HG03457 (cell line): ENCODE measurements around the gene OLFM1.
"Not testable (repeated sequence)": the region's sequence is repeated elsewhere in the genome, so short reads cannot be mapped to it uniquely, and the experiment has no call there.

Source experiments
- ATAC-seq: cut with Tn5 transposase; IDR thresholded peaks from one replicate; pipeline ENCODE4 v1.9.1; 2021; ENCODE audit warnings: moderate number of reproducible peaks; ENCODE audit not compliant: unreplicated experiment

OLFM1 gene

DNA sequence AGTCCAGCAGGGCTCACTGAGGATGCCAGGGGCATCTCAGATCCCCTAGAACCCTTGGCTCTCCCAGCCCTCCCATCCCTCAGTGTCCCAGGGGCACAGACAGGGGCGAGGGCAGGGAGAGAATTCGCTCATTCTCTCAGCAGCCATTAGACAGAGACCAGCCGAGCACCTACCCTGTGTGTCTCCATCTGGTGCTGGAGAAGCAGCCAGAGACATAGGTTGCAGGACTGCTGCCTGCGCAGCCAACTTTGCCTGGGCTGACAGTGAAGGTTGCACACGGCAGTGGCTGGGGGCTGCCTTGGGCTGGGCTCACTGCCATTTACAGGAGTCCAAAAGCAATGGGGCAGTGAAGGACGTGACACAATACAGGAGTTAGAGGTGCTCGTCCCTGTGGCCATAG is 60.9 kb downstream of the OLFM1 start:
- no peak for ATAC-seq

DNA sequence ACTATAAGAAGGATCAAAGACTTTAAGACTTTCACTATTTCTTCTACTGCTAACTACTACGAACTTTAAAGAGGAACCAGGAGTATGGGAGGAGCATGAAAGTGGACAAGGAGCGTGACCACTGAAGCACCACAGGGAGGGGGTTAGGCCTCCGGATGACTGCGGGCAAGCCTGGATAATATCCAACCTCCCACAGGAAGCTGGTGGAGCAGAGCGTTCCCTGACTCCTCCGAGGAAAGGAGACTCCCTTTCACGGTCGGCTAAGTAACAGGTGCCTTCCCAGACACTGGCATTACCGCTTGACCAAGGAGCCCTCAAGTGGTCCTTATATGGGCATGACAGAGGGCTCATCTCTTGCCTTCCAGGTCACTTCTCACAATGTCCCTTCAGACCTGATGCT is 62.4 kb downstream of the OLFM1 start:
- ATAC-seq: not testable (repeated sequence)

DNA sequence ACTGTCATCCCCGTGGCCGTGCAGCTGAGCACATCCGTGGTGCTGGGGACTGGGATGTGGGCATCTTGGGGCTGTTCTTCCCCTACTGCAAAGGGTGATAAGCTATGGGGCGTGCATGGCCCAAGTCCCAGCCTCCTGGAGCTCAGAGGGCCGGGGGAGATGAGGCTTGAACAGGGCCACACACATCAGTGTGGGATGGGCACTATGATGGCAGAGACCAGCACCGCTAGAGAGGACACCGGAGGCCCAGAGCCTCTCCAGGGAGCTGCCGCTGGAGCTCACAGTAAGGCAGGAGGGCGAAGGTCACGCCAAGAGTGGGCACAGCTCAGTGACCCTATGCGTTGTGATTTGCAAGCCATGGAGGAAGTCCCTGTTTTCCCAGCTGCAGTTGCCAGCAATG is 63.5 kb downstream of the OLFM1 start:
- no peak for ATAC-seq

DNA sequence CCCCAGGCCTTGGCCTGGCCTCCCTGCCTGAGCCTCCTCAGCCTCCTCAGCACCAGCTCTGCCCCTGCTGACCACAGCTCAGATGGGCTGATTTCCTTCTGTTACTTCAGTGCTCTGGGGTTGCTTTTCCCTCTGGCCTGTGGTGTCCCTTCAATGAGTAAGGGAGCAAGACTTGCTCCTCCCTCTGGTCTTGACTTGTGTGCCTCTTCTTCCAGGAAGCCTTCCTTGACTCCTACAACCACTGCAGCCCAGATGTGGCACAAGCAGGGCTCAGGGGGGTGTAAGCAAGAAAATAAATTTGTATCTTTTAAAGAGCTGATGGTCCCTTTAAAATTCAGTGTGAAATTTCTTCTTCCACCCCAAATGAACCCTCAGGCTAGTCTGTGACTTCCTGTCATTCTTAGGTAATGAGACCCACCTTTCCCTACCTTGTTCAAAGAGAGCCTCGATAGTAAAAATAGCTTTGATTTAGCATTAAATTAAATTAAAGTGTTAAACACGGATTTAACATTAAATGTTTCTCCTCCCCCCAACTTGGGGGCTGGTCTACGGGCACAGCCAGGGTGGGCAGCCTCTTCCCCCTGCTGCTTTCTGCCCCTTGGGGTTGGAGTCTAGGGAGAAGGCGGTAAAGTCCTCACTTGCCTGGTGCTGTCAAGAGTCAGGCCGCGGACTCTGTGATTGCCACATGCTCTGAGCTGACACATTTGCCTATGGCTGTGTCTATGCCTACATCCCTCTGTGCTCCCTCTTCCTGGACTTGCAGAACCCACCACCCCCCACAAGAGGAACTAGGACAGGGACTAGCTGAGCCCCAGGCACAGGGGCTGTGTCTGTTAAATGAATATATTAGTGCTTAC is 64.5 kb downstream of the OLFM1 start:
- ATAC-seq: no peak

DNA sequence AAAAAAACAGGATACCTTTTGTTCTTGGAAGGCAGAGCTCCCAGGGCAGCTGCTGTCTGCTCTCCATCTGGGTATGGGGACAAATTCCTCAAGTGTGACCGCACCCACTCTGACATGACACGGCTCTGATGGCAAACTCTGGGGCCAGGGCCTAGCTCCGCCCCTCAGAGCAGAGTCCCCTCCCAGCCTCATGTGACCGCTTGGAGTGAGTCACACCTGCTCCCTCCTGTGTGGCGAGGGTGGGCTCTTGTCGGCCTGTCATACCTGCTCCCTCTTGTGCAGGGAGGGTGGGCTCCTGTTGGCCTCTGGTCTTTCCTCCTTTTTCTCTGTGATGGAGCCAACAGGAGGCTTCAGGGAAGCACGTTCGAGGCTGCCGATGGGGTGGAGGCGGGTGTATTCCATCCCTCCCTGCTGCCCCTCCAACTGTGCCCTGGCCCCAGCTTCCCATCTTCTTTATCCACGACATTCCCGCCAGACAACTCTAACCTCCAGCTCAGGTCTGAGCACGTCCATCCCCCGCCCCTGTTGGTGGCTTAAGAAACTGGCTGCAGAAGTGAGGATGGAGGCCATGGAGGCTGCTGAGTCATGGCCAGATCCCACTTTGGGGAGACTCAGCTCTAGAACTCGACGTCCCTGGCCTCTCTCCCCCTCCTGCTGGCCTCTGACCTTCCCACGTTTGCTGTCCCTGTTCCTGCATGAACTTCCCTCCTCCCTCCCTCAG is 65.3 kb downstream of the OLFM1 start:
- ATAC-seq: no peak

DNA sequence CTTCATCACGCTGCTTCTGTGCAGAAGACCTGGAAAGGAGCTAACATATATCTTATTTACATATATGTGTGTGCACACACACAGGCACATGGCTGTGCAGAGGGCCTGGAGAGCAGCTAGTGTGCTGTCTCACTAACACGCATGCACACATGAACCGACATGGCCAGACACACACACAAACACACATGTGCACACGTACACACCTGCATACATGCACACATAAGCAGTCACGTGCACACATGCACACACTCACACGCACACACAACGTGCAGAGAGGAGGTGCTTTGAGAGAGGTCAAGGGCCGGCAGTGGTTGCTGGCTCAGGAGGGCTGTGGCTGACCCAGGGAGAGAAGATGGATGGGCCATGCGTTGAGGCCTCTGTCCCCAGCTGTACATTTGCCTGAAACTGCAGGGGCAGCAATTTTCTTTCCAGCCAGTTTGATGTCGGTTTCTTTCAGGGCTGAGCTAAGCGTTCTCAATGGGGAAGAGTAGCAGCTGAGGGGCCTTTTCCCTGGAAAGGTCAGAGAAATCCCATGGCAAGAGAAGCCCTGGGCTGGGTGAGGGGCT is 66.7 kb downstream of the OLFM1 start:
- ATAC-seq: no peak

DNA sequence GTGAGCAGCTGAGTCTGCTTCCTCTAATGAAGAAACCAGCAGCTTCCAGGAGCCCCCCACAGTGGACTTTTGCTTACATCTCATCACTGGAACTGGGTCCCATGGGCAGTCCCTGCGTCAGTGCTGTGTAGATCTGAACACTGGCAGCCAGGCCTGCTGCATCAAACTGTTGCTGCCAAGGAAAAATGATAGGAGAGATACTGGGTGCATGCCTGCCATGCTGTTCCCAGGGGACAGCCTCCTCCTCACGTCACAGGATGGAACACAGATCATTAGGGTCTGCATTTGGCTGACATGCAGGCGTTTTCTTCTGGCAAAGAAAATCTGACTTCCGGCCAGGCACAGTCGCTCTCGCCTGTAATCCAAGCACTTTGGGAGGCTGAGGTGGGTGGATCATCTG is 67.9 kb downstream of the OLFM1 start:
- ATAC-seq: no peak

DNA sequence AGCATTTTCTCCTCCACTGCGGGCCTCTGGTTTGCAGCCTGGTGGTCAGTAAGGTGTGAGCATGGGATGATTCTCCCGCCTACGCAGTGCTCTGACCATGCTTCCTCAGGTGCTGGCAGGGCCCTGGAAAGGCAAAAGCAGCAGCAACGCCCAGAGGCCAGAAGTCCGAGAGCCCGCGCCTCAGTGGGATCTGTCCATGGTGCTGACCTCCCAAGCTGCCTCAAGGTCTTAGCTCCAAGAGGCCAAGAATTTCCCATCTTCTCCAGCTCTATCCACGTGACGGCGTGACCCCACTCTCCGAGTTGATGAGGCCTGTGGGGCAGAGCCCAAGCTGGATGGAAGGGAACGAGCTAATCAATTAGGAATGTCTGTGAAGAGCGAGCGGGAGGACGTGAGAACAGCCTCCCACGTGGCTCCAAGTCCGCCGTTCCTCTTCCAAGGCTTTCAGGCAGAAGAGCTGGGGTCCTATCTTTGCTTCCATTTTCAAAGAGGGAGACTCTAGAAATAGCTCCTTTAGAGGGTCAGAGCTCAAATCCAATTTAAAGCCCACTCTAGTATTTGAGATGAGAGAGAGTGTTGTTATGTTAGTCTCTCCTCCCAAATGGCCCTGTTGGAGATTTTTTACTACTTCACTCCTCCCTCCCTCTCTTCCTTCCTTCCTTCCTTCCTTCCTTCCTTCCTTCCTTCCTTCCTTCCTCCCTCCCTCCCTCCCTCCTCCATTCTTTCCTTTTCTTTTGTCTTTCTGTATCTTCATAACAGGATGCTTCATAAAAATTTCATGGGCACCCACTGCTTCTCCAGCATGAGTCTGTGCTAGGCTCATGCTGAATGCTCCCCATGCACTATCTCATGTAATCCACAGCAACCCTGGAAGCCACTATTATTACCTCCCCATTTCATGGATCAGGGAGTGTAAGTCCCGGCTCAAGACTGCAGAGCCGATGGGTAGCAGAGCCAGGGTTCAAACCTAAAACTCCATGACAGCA is 69.3 kb downstream of the OLFM1 start:
- ATAC-seq: no peak

DNA sequence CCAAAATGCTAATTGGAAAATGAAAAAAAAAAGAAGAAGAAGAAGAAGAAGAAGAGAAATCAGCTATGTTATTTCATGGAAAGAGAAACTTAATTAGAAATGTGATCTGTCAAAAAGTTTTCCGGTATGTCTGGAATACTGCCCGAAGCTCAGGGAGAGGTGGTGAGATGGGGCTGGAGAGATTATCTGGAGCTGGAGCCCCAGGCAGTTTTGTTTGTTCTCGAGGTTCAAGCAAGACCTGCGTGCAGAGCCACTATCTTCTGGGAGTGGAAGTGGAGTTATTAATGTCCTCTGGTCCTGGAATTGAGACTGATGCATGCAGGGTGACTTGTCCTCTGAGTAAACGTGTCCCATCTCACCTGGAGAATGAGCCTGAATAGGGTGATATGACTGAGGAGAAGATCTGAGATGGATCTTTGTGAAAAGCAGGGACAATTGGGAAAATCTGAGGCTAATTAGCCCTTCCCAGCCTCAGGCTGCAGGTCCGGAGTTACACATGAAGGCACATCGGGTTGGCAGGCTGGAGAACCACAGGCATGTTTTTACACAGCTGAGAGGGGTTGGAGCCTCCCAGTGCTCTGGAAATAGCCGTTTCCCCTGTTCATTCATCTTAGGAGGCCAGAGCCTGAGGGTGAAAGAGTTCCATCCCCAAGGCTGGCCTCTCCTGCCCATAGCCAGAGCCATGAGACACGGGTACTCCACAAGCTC is 70.5 kb downstream of the OLFM1 start:
- ATAC-seq: no peak

DNA sequence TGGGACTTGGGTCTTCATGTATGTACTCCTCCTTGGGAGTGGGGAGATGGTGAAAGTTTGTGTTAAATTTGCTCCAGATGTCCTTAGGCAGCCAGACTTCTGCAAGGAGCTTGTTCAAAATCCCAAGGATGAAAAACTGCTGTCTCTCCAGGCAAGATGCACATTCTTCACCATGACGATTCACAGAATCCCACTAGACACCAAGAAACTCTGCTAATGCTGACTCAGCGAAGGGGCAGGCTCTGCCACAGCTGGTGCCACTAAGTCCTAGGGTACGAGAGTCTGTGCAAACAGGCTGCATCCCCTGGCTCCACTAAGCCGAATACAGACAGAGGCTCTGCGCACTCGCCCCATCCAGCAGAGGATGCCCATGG is 71.1 kb downstream of the OLFM1 start:
- ATAC-seq: no peak

DNA sequence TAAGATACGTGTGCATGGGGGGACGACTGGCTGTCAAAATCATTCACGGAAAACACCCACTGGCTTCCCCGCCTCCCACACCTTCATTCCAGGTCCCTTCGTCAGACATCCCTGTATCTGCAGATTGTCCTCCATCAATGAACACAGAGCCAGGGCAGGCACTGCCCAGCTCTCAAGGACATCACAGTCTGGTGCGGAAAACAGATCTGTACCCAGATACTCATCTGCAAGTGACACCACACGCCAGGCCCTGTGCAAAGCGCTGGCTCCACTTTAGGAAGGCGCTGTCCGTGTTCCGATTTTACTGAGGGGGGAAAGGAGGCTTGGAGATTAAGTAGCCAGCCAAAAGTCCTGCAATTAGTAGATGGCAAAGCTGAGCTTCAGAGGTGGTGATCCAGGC is 72.3 kb downstream of the OLFM1 start:
- ATAC-seq: no peak

DNA sequence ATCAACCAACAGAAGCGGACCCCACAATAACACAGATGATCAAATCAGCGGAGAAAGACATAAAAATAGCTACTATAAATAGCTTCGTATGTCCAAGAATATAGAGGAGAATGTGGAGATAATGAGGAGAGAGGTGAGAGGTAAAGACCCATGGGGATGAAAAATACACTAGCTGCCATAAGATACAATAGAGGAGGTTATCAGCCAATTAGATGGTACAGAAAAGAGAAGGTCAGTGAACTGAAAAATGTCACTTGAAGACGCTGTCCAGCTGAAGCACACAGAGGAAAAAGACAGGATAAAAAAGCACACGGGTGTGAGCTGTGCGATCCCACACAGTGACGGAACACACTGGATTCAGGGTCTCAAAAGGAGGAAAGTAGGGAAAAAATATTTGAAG is 73.4 kb downstream of the OLFM1 start:
- no peak for ATAC-seq

DNA sequence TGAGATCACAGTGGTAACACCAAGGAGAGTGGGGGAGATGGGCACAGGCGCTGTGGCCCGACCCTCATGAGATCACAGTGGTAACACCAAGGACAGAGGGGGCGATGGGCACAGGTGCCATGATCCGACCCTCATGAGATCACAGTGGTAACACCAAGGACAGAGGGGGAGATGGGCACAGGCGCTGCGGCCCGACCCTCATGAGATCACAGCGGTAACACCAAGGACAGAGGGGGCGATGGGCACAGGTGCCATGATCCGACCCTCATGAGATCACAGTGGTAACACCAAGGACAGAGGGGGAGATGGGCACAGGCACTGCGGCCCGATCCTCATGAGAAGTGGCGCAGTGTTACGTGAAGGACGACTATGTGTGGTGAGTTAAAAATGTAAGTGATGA is 75.1 kb downstream of the OLFM1 start:
- ATAC-seq: not testable (repeated sequence)

DNA sequence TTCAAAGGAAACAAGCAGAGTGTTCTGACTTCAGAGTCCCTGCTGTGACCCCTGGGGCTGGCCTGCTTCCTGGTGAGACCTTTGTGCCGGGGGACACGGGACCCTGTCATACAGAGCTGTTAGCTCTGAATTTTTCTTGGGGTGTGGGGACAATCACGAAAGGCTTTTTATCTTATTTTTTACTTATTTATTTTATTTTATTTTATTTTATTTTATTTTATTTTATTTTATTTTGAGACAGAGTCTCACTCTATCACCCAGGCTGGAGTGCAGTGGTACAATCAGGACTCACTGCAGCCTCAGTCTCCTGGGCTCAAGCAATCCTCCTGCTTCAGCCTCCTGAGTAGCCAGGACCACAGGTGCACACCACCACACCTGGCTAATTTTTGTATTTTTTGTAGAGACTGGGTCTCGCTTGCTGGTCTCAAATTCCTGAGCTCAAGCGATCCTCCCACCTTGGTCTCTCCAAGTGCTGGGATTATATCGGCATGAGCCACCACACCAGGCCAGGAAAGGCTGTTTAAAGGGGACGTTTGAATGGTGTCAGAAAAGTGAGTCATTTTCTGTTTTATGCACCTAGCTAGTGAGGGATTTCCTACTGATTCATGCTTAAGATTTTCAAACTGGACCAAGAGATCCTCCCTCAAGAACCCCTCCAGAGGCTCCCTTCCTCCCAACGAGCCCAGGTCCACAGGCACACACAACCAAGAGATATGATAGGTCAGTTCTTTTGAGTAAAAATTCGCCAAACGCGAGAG is 75.7 kb downstream of the OLFM1 start:
- ATAC-seq: no peak

DNA sequence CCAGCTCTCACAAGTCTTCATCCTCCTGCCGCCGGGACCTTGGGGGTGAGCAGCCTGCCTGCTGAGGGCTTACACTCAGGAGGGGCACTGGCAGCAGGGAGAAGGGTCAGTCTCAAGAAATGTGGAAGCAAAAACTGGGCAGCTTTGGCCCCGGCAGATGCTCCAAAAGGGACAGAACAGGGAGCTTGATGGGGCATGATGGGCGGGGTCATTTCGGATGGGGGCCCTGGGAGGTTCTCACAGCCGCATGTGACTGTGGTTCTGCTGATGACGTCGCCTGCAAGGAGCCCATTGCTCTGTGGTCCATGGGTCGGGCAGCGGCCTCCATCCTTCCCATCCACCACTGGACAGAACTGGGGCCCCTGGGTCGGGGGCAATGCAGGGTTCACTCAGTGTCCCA is 76.6 kb downstream of the OLFM1 start:
- no peak for ATAC-seq

DNA sequence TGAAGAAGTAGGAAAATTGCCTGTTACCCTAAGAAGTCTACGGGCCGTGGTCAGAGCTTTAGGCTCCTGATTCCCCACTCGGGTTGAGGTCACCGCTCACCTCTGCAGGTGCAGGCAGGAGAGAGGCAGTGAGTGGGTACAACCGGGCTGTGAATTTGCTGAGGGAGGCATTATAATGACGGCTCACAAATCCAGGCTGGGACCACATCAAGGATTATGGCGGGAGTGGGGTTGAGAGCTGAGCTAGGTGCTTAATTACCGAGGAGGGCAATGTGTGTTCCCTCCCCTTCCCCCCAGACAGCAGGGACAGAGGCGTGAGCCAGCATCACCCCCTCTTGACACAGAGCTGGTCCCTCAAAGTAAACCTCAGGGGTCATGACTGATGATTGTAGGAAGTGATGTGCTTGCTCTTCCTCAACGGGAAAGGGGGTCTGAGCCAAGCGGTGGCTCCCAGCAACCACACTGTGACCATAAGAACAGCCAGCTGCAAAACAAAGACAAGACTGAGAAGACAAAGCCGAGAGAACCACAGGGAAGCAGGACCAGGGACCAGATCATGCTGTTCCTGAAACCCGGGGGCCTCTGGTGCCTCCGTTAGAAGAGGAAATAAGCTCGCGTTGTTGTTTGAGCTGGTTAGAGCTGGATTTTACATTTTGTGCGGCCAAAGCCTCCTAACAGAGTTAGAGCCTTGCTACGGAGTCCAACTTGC is 77.7 kb downstream of the OLFM1 start:
- no peak for ATAC-seq

DNA sequence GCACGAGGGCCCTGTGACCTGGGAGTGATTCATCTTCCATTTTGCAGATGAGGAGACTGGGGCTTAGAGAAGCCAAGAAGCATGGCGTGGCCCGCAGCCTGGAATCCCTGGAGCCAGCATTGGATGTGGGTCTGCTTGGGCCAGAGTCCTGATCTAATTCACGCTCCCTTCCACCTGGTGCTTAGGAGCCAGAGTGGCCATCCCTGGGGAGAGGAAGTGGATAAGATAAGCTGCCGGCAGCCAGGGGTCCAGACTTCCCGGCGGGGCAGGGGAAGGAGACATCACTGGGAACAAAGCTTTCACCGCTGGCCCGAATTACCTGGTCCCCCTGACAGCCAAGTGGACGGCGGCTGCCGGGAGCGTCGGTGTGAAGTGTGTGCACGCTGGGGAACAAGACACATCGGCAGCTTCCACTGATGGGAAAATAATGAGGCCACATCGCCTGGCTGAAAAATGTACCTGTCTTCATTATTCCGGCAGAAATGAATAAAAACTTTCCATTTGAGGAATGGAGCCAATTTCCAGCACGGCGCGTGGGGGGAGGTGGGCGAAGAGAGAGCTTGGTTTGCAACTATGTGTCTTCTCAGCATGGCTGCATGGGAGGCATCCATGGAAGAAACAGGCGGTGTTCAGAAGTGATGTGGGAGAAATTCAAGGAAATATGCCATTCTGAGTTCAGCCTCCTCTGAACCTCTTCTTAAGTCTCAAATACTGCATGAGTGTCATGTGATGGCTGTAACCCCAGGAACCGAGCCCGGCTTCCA is 78.5 kb downstream of the OLFM1 start:
- ATAC-seq: no peak

DNA sequence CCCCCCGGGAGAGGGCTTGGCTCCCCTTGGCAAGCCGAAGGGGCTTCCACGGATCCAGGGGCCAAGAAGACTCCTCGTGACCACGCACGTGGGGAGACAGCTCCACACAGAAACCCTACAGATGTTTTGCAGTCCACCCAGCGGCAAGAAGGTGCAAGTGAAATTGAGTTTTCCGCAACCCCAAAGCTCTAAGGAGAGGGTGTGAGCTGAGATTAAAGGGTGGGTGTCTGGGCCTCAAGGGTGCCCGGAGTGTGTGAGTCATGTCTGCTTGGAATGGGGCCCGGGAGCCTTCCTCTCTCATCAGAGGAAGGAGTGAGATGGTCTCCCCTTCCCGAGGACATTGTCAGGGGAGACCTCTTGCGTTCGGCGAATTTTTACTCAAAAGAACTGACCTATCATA is 79.1 kb downstream of the OLFM1 start:
- ATAC-seq: no peak
